Measurements from ENCODE around the gene CACNA2D3.
A peak's percentile ranks its signal among the peaks of the same experiment; 100 is the strongest.

Gene CACNA2D3

DNA sequence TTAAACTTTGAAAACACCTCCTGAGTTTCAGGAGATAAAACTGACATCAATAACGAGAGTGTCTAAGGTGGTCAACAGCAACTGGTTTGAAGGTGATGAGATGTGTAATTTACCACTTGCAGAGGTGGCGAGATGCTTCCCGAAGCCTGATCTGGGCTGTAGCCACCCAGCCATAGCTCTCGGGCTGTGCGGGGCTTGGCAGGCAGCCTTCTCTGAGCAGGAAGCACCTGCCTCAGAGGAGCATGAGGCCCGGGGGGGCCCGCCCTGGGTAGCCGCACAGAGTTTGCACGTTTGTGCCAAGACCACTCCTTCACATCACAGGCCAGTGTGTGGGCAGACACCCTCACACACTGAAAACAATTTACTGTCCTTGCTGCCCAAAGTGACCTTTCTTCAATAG, 220.3 kb downstream of the CACNA2D3 start:
- DNase-seq (ENCODE audit: low spot score in 2 of 2), result no peak
- H3K27me3 ChIP-seq (ENCODE audit: low read depth), result no peaks in the 10 kb centered on the region; the same call in 1 of the 2 replicates

DNA sequence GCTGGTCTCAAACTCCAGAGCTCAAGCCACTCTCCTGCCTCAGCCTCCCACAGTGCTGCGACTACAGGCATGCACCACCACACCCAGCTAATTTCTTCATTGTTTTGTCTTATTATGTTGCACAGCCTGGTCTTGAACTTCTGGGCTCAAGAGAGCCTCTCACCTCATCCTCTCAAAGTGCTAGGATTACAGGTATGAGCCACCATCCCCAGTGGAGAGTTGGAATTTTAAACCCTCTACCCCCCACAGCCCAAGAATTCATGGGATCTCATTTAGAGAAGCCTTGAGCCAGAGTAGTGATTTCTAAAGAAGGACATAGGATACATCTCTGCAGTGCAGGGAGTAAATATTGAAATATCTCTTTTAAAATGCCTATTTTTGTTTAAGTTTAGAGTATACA, 221.1 kb downstream of the CACNA2D3 start:
- DNase-seq (ENCODE audit: low spot score in 2 of 2), result no peak
- in situ Hi-C loops (cut with MboI; ENCODE audit: low sequenced_read_pairs), result no loop called here
- no peaks in the 10 kb centered on the region for H3K36me3 ChIP-seq (replicated peaks)
- H3K27me3 ChIP-seq (ENCODE audit: low read depth), result no peaks in the 10 kb centered on the region; the same call in 1 of the 2 replicates
- H3K4me3 ChIP-seq, result no peak overlapping the region
- no peaks in the 10 kb centered on the region for H3K9me3 ChIP-seq
- H3K4me1 ChIP-seq, result peaks cover 12% of the 10 kb centered on the region

More for the DNA sequence above, 220.3 kb downstream of the CACNA2D3 start:
- in situ Hi-C loops (cut with MboI; ENCODE audit: low sequenced_read_pairs), result no loop called here
- H3K4me3 ChIP-seq, result no peak overlapping the region
- H3K36me3 ChIP-seq (replicated peaks), result no peaks in the 10 kb centered on the region
- H3K4me1 ChIP-seq, result peaks cover 12% of the 10 kb centered on the region
- no peaks in the 10 kb centered on the region for H3K9me3 ChIP-seq

DNA sequence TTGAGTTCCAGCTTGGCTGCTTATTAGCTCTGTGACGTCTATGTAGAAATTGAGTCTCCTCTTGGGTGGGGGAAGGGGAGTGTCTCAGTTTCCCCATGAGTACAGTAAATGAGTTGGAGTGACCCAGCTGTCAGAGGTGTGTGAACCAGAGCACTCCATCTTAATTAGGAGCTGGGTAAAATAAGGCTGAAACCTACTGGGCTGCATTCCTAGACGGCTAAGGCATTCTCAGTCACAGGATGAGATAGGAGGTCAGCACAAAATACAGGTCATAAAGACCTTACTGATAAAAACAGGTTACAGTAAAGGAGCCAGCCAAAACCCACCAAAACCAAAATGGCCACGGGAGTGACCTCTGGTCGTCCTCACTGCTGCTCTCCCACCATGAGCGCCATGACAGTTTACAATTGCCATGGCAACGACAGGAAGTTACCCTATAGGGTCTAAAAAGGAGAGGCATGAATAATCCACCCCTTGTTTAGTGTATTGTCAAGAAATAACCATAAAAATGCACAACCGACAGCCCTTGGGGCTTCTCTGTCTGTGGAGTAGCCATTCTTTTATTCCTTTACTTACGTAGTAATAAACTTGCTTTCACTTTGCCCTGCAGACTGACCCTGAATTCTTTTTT, 222.4 kb downstream of the CACNA2D3 start:
- in situ Hi-C loops (cut with MboI; ENCODE audit: low sequenced_read_pairs), result no loop called here
- H3K4me1 ChIP-seq, result peaks cover 22% of the 10 kb centered on the region
- no peaks in the 10 kb centered on the region for H3K36me3 ChIP-seq (replicated peaks)
- H3K9me3 ChIP-seq, result no peaks in the 10 kb centered on the region
- DNase-seq (ENCODE audit: low spot score in 2 of 2), result peak; percentile 89 to 95
- H3K4me3 ChIP-seq, result no peak overlapping the region
- H3K27me3 ChIP-seq (ENCODE audit: low read depth), result no peaks in the 10 kb centered on the region; the same call in 1 of the 2 replicates

DNA sequence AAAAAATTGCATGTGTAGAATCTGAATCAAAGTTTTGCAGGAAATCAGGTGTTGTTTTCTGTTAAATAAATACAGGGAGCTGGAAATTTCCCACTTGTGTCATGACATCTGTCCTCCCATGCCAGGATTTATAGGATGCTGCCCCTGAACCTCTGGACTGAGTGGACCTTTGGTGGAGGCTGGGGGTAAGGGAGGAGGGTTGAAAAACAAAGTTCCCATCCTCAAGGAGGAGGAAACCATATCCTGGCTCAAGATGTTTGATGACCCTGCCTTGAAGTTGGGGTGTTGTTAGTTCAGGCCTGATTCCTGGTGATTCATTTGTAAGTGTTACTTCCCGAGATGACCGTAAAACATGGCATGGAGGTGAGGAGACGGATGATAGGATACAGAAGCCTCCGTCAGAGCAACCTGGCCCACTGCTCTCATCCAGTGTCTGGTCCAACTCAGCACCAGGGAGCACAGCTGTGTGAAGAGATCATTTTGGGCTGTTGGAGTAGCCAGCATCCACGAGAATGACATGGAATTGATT, 223.6 kb downstream of the CACNA2D3 start:
- no peak for DNase-seq (ENCODE audit: low spot score in 2 of 2)
- peaks cover 22% of the 10 kb centered on the region for H3K4me1 ChIP-seq
- in situ Hi-C loops (cut with MboI; ENCODE audit: low sequenced_read_pairs), result no loop called here
- H3K36me3 ChIP-seq (replicated peaks), result no peaks in the 10 kb centered on the region
- no peaks in the 10 kb centered on the region for H3K9me3 ChIP-seq
- H3K27me3 ChIP-seq (ENCODE audit: low read depth), result no peaks in the 10 kb centered on the region
- no peak overlapping the region for H3K4me3 ChIP-seq

DNA sequence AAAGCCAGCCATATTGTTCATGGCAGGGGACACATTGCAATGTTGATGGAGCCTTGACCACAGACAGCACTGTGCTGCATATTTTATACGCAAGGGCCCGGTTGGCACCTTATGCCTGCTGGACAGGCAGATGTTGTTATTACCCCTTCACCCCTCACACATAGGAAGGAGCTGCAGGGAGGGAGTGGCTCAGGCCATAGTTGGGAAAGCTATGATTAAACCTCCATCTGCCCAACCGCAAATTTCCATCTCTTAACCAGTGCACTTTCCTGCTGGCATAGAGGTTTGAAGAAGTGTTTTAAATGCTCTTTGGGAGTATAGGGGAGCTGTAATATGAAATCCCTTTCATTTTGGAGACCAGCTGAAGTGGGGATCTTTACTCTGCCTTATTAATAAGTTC, 224.7 kb downstream of the CACNA2D3 start:
- Histone ChIP-seq H3K4me3 (no peak overlapping the region), H3K27me3 (ENCODE audit: low read depth) (no peaks in the 10 kb centered on the region), H3K9me3 (no peaks in the 10 kb centered on the region), H3K36me3 (replicated peaks) (no peaks in the 10 kb centered on the region), H3K4me1 (peaks cover 22% of the 10 kb centered on the region)
- DNase-seq (ENCODE audit: low spot score in 2 of 2), result no peak
- in situ Hi-C loops (cut with MboI; ENCODE audit: low sequenced_read_pairs), result no loop called here

DNA sequence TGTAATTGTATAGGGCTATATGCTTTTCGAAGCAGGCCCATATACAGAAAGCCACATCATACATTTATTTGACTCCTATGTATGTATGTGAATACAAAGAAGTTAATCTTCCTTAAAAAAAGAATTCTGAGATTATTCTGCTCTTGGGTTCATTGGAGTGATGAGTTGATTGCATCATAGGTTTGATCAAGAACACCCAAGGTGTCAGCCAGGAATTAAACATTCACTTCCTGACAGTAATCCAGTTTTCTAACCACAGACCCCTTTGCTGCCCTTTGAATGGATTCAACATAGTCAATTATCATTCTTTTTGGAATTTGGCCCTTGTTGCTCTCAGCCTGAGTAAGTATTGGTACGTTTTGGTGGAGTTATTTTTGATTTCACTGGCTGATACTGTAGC, 225.6 kb downstream of the CACNA2D3 start:
- Histone ChIP-seq H3K4me3 (no peak overlapping the region), H3K9me3 (no peaks in the 10 kb centered on the region), H3K4me1 (peaks cover 22% of the 10 kb centered on the region), H3K36me3 (replicated peaks) (no peaks in the 10 kb centered on the region), H3K27me3 (ENCODE audit: low read depth) (no peaks in the 10 kb centered on the region)
- DNase-seq (ENCODE audit: low spot score in 2 of 2), result no peak
- in situ Hi-C loops (cut with MboI; ENCODE audit: low sequenced_read_pairs), result no loop called here

DNA sequence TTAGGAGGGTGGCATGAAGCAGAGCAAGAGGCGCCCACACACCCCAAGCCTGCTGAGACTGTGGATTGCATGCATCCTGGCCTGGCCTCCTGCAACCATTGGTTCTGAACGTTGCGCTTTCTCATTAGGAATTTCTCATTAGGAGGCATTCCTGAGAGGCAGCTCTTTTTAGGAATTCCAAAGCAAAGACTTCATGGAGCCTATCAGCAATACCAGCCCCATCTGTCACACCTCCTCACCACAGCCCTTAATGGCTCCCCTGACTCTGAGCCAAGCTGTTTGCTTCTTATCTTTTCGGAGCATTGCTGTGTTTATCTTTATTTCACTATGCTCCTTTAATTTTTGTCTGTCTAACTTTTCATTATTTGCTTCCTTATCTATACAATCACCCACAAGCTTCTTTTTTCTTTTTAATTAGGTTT, 226.9 kb downstream of the CACNA2D3 start:
- in situ Hi-C loops (cut with MboI; ENCODE audit: low sequenced_read_pairs), result no loop called here
- H3K4me3 ChIP-seq, result no peak overlapping the region
- H3K27me3 ChIP-seq (ENCODE audit: low read depth), result no peaks in the 10 kb centered on the region
- H3K36me3 ChIP-seq (replicated peaks), result no peaks in the 10 kb centered on the region
- DNase-seq (ENCODE audit: low spot score in 2 of 2), result peak; percentile 25 to 27
- H3K4me1 ChIP-seq, result peaks cover 33% of the 10 kb centered on the region
- no peaks in the 10 kb centered on the region for H3K9me3 ChIP-seq

DNA sequence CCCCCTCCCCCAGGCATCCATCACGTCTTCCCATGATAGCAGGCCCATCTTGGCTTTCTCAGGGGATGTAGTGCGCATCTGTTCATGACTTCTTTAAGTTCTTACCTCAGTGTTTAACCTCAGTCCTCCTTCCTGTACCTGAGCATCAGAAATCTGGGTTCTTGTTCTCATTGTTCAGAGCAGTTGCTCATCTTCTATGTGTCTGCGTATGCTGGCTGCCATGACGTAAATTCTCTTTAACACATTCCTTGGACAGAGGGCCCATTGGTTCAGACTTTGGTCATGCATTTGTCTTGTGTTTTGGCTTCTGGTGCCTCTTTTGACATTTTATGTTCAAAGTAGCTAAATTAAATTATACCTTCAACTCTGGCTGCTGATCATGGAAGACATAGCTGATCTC, 227.3 kb downstream of the CACNA2D3 start:
- in situ Hi-C loops (cut with MboI; ENCODE audit: low sequenced_read_pairs), result loop anchor here (25.0 kb wide), 1 partner anchor 412 kb away; no protein-coding TSS in a partner anchor
- H3K4me1 ChIP-seq, result peaks cover 33% of the 10 kb centered on the region

DNA sequence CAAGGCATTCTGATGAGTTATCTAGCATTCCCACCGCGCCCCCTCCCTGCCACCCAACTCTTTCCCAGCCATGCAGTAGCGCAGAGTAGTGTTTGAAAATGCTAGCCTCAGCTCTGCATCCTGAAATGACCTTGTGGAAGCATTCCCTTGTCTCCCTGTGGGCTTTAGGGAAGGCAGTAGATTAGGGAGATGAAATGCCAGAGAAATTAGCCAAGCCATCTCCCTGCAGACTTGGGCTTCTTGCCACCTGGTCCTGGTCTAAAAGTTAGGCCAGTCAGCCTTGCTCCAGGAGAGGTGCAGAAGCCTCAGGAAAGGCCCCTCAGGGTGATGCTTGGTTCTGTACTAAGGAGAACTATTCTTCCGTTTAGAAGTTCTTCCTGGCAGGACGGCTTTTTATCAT, 231.2 kb downstream of the CACNA2D3 start:
- H3K9me3 ChIP-seq, result no peaks in the 10 kb centered on the region
- no peak overlapping the region for H3K4me3 ChIP-seq
- in situ Hi-C loops (cut with MboI; ENCODE audit: low sequenced_read_pairs), result loop anchor here (25.0 kb wide), 1 partner anchor 416 kb away; no protein-coding TSS in a partner anchor
- no peak for DNase-seq (ENCODE audit: low spot score in 2 of 2)
- H3K27me3 ChIP-seq (ENCODE audit: low read depth), result no peaks in the 10 kb centered on the region
- H3K4me1 ChIP-seq, result peaks cover 28% of the 10 kb centered on the region
- H3K36me3 ChIP-seq (replicated peaks), result no peaks in the 10 kb centered on the region

More for the DNA sequence above, 227.3 kb downstream of the CACNA2D3 start:
- Histone ChIP-seq H3K9me3 (no peaks in the 10 kb centered on the region), H3K27me3 (ENCODE audit: low read depth) (no peaks in the 10 kb centered on the region), H3K36me3 (replicated peaks) (no peaks in the 10 kb centered on the region), H3K4me3 (no peak overlapping the region)
- DNase-seq (ENCODE audit: low spot score in 2 of 2), result peak in 1 of 2 experiments; percentile 23

DNA sequence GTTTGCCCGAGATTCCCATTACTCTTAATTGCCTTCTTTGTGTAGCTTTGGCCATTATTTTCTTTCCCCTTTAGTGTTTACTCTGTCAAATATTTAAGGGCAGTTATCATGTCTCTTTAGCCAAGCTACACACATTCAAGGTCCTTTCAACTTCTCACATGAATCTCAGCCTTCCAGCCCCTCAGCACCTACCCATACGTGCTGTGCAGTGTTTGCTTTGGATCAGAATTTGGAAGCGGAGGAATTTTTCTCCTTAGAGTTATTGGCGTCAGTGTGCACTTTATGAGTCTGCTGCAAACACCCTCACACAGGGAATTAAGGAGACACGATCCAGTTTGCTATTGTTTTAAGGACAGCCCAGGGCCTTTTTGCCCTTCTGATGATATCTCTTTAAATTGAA, 231.6 kb downstream of the CACNA2D3 start:
- peak; percentile 17 to 31 for DNase-seq (ENCODE audit: low spot score in 2 of 2)
- Histone ChIP-seq H3K4me3 (no peak overlapping the region), H3K36me3 (replicated peaks) (no peaks in the 10 kb centered on the region), H3K9me3 (no peaks in the 10 kb centered on the region), H3K27me3 (ENCODE audit: low read depth) (no peaks in the 10 kb centered on the region), H3K4me1 (peaks cover 24% of the 10 kb centered on the region)
- in situ Hi-C loops (cut with MboI; ENCODE audit: low sequenced_read_pairs), result loop anchor here (25.0 kb wide), 1 partner anchor 417 kb away; no protein-coding TSS in a partner anchor

DNA sequence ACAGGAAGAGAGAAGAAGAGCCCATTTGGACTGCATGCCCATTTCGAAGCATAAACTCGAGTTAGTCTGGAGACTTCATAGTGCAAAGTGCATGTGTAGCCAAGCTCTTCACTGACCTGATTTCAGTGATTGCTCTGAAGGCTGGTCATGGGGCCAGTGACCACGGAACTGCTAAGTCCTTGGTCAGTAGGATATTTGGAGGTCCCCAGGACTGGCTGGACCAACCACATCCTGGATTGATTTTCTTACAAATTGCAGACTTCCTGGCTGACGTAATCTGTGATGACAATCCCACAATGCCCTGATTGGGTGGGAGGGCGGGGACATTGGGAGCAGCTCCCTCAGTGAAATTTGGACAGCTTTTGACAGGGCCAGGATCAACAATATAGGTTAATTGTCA, 233.4 kb downstream of the CACNA2D3 start:
- Histone ChIP-seq H3K36me3 (replicated peaks) (no peaks in the 10 kb centered on the region), H3K4me3 (no peak overlapping the region), H3K4me1 (peaks cover 18% of the 10 kb centered on the region), H3K27me3 (ENCODE audit: low read depth) (no peaks in the 10 kb centered on the region), H3K9me3 (no peaks in the 10 kb centered on the region)
- in situ Hi-C loops (cut with MboI; ENCODE audit: low sequenced_read_pairs), result loop anchor here (25.0 kb wide), 1 partner anchor 418 kb away; no protein-coding TSS in a partner anchor
- DNase-seq (ENCODE audit: low spot score in 2 of 2), result no peak

DNA sequence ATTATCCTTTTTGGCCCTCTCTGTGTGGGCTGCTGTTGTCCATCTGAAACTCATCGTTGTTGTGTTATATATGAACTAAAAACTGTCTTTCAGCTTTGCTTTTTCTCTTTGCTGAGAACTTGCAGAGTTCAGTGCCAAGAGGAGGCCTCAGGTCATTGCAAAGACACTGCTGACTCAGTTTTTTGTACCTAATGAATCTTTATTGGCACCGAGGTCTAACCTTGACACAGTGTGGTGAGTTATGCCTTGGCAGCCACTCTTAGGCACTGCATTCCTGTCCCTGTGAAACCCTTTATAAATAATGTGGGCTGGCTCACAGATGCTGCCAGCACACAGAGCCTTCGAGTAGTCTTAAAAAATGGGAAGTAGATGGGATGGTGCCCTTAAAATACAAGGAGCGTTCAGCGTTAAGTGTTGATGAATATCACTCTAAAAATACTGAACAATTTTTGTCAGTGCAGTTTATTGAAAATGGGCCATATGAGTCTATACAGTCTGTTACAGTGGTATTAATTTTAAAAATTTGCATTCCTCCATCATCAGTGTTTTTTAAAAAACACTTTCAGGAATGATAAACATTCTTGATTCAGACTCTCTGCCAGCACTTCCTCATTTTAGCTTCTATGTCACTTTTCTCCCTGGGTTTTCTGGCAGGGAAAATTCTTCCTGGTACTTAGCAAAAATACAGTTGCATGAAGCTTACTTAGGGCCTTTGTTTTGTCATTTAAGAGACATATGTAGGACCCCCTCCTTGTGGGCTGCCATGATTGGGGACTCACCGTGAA, 234.1 kb downstream of the CACNA2D3 start:
- H3K4me3 ChIP-seq, result no peak overlapping the region
- no peaks in the 10 kb centered on the region for H3K27me3 ChIP-seq (ENCODE audit: low read depth)
- H3K36me3 ChIP-seq (replicated peaks), result no peaks in the 10 kb centered on the region
- H3K4me1 ChIP-seq, result peaks cover 18% of the 10 kb centered on the region
- no peak for DNase-seq (ENCODE audit: low spot score in 2 of 2)
- no peaks in the 10 kb centered on the region for H3K9me3 ChIP-seq
- in situ Hi-C loops (cut with MboI; ENCODE audit: low sequenced_read_pairs), result loop anchor here (25.0 kb wide), 1 partner anchor 419 kb away; no protein-coding TSS in a partner anchor

DNA sequence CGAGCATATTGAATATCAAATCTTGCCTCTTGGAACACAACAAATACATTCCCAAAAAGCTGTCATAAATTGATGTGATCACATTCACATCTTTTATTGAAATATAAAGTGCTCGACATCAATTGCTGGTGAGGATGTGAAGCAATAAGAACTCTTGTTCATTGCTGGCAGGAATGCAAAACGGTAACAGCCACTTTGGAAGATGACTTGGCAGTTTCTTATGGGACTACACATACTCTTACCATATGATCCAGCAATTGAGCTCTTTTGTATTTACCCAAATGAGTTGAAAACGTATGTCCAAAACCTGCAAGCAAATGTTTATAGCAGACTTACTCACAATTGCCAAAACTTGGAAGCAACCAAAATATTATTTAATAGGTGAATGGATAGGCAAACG, 234.9 kb downstream of the CACNA2D3 start:
- peaks cover 18% of the 10 kb centered on the region for H3K4me1 ChIP-seq
- H3K27me3 ChIP-seq (ENCODE audit: low read depth), result no peaks in the 10 kb centered on the region
- H3K4me3 ChIP-seq, result no peak overlapping the region
- H3K9me3 ChIP-seq, result no peaks in the 10 kb centered on the region
- no peaks in the 10 kb centered on the region for H3K36me3 ChIP-seq (replicated peaks)
- no peak for DNase-seq (ENCODE audit: low spot score in 2 of 2)
- in situ Hi-C loops (cut with MboI; ENCODE audit: low sequenced_read_pairs), result loop anchor here (25.0 kb wide), 1 partner anchor 420 kb away; no protein-coding TSS in a partner anchor

DNA sequence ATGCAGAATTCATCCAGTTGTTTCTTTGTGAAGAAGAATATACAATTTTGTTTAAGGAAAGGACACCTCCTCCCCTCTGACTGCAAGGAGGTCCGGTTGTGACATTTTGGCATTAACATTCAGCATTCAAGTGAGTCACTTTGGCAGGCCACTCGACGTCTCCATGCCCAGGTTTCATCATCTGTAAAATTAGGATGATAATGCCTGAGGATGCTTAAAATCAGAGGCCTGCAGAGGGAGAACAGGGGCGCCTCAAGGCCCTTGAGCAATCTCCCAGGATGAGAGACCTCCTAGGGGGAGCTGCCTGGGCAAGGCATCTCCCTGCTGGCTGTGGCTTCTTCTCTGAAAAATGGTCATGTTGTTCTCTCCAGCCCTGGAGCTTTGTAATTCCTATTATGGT, 236.0 kb downstream of the CACNA2D3 start:
- peaks cover 16% of the 10 kb centered on the region for H3K4me1 ChIP-seq
- H3K4me3 ChIP-seq, result no peak overlapping the region
- H3K27me3 ChIP-seq (ENCODE audit: low read depth), result no peaks in the 10 kb centered on the region
- in situ Hi-C loops (cut with MboI; ENCODE audit: low sequenced_read_pairs), result loop anchor here (25.0 kb wide), 1 partner anchor 421 kb away; no protein-coding TSS in a partner anchor
- H3K9me3 ChIP-seq, result no peaks in the 10 kb centered on the region
- H3K36me3 ChIP-seq (replicated peaks), result no peaks in the 10 kb centered on the region
- DNase-seq (ENCODE audit: low spot score in 2 of 2), result no peak

Data from HAP-1 (cell line).